ENCODE results near the gene ERO1A. TPM values are rescaled to one million over a fixed set of nuclear protein-coding genes. Genes with fewer than 3 reads are reported as not detected.

The ERO1A gene
- total and polyA plus RNA-seq, 2 of the 4 experiments (the other 2 are of a cell fraction), result 29.7 to 44.6 TPM

GRCh38 chr14:52598568-52598967, 96.8 kb downstream of the ERO1A start:
- Histone ChIP-seq H3K4ac (ENCODE audit: low read depth, low read length) (no peak overlapping the region), H2AFZ (replicated peaks; ENCODE audit: low read length, poor library complexity) (no peak overlapping the region), H3K56ac (ENCODE audit: extremely low read depth, insufficient read depth, low read length) (no peak overlapping the region), H3K14ac (replicated peaks; ENCODE audit: low read depth, low read length) (no peak overlapping the region), H4K20me1 (ENCODE audit: insufficient read depth, low read length) (no peaks in the 10 kb centered on the region), H3K27me3 (ENCODE audit: control insufficient read depth, insufficient read depth, low read length) (no peaks in the 10 kb centered on the region), H3K9me1 (ENCODE audit: insufficient read depth, low read length) (no peaks in the 10 kb centered on the region), H2BK5ac (ENCODE audit: low read depth, low read length, poor library complexity, severe bottlenecking) (no peak overlapping the region), H3K23ac (ENCODE audit: low read depth, low read length) (no peak overlapping the region), H2BK120ac (ENCODE audit: low read depth, low read length) (no peak overlapping the region), H2BK20ac (ENCODE audit: low read depth, low read length) (no peak overlapping the region), H3K27ac (ENCODE audit: insufficient read depth, low read length) (no peak overlapping the region), H3K9ac (ENCODE audit: low read depth, low read length) (no peak overlapping the region), H2BK15ac (ENCODE audit: low read depth, low read length) (no peak overlapping the region), H2AK9ac (replicated peaks; ENCODE audit: low read depth, low read length, poor library complexity) (no peak overlapping the region), H2AK5ac (ENCODE audit: low read depth, low read length) (no peak overlapping the region), H3K36me3 (ENCODE audit: control insufficient read depth, insufficient read depth, low read length) (no peaks in the 10 kb centered on the region), H3K4me1 (ENCODE audit: control insufficient read depth, insufficient read depth, low read length) (no peaks in the 10 kb centered on the region), H3K79me1 (ENCODE audit: low read depth in 1 of 2, low read length in 2 of 2) (no peaks in the 10 kb centered on the region), H4K5ac (ENCODE audit: low read depth, low read length) (no peak overlapping the region), H3K4me3 (ENCODE audit: insufficient read depth, low read depth, low read length) (no peak overlapping the region), H3K18ac (ENCODE audit: low read depth, low read length) (no peak overlapping the region), H4K91ac (ENCODE audit: insufficient read depth, low read depth, low read length) (no peak overlapping the region), H3K9me3 (ENCODE audit: control insufficient read depth, insufficient read depth, low read length) (no peaks in the 10 kb centered on the region), H3K4me2 (ENCODE audit: low read depth, low read length) (no peak overlapping the region), H4K8ac (ENCODE audit: low read depth in 2 of 2, low read length in 2 of 2) (no peak overlapping the region)
- ChIA-PET CTCF (interaction anchor here (0.9 kb wide), 1 partner anchor 34 kb away, joined by 5 read pairs; no protein-coding TSS in a partner anchor), POLR2A (ENCODE audit: unreplicated experiment) (no interaction called here)
- dilution Hi-C loops (cut with HindIII; ENCODE audit: low sequenced_read_pairs, unreplicated experiment), result no loop called here
- no TSS peak for BruUV-seq (replicated peaks)
- no peak for ATAC-seq (ENCODE audit: low read depth)
- in situ Hi-C loops (cut with MboI; ENCODE audit: low sequenced_read_pairs), result no loop called here
- TF ChIP-seq POLR2A (IDR thresholded peaks at IDR 0.05; ENCODE audit: low read depth, low read length) (no peak), MAZ (IDR thresholded peaks at IDR 0.05; ENCODE audit: borderline replicate concordance, low read depth, low read length) (no peak), RAD21 (IDR thresholded peaks at IDR 0.05; ENCODE audit: low read length) (no peak), SMC3 (IDR thresholded peaks at IDR 0.05; ENCODE audit: low read depth, low read length) (no peak), CTCF (conservative IDR thresholded peaks at IDR 0.05; ENCODE audit: low read depth, low read length) (no peak), MAFK (IDR thresholded peaks at IDR 0.05; ENCODE audit: low read depth, low read length) (peak; percentile 94), ELK1 (IDR thresholded peaks at IDR 0.05; ENCODE audit: borderline replicate concordance, low read depth, low read length) (no peak), CEBPB (IDR thresholded peaks at IDR 0.05; ENCODE audit: low read depth, low read length) (no peak)
- no peak for DNase-seq
- intact Hi-C loops (cut with micrococcal nuclease), result no loop called here
- WGBS, 2 experiments (ENCODE audit: extremely low coverage in 2 of 2, insufficient read length in 1 of 2), result no CpG with 5 or more reads among the region's 1 CpG
